Measurements from ENCODE around the gene NRDC. TPM values are rescaled to one million over a fixed set of nuclear protein-coding genes. Genes with fewer than 3 reads are reported as not detected.
A peak's percentile ranks its signal among the peaks of the same experiment; 100 is the strongest.

NRDC gene
- total and polyA plus RNA-seq, 9 of the 15 experiments (the other 6 are each of a cell fraction or from before 2014, with no cell fraction given), result 102 to 371 (median 201) TPM

DNA sequence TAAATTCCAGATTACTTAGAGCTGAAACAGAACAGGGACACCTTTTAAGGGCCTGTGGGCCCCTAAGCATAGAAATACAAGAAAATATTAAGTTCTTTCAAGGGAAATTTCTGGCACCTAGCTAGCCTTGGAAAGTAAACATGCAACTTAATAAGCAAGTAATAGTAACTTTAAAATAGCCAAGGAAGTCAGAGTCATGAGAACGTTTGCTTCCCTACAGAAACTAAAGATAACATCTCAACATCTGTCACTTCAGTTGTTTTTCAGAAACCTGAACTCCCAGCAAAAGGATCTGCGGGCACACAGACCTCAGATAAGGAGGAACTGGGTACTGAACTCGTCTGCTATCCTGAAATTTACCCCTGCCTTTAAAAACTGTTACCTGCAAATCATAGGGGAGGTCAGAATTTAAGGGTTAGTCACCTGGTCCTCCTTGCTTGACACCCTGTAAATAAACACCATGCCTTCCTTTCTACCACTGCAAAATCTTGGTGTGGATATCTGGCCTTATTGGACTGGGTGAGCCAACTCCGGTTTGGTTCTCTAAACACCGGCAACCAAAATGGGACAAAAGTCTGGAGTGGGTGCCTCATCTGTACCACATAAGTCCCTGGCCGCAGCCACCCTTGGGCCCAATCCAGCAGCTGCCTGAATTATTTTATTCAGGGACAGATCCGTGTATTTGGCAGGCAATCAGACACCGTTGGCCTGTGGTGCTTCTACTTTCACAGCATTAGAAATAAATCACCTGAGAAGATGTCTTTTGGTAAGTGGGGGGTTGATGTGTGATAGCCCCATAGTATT lies 27.9 kb downstream of the NRDC start (continued):
- no peak for TF ChIP-seq NR2C2 (CRISPR knock-in tag; IDR thresholded peaks at IDR 0.05)
- TF ChIP-seq NR2C2 (tag; IDR thresholded peaks at IDR 0.05), result no peak; the same call in 1 of the 2 replicates
- TF ChIP-seq KDM4B (IDR thresholded peaks at IDR 0.05; ENCODE audit: borderline replicate concordance in 2 of 2, low read depth in 1 of 2), result no peak
- TF ChIP-seq NONO (IDR thresholded peaks at IDR 0.05; ENCODE audit: low read depth in 2 of 2, low read length in 1 of 2), result 0 out of 4 replicates have a peak, but pooled peaks of 1 of the 2 experiments have one; percentile 22
- TF ChIP-seq BRD9 (IDR thresholded peaks at IDR 0.05; ENCODE audit: low read depth, partially characterized antibody), result no peak
- 0 out of 2 replicates have a peak, but pooled peaks have one; percentile 28 for TF ChIP-seq MYC (IDR thresholded peaks at IDR 0.05; ENCODE audit: low read depth, low read length)
- TF ChIP-seq MYC (CRISPR knock-in tag; IDR thresholded peaks at IDR 0.05; ENCODE audit: borderline replicate concordance, low read depth), result no peak
- no peak for TF ChIP-seq CBX5 (IDR thresholded peaks at IDR 0.05; ENCODE audit: borderline replicate concordance, low read depth)
- no peak for TF ChIP-seq SMC3 (conservative IDR thresholded peaks at IDR 0.05; ENCODE audit: insufficient read depth, low read depth, low read length)
- TF ChIP-seq ZNF764 (CRISPR knock-in tag; IDR thresholded peaks at IDR 0.05; ENCODE audit: low read depth), result no peak
- TF ChIP-seq PTRF (tag; IDR thresholded peaks at IDR 0.05), result no peak
- 0 out of 2 replicates have a peak, but pooled peaks have one; percentile 7 for TF ChIP-seq POLR2A (conservative IDR thresholded peaks at IDR 0.05)
- no peak for TF ChIP-seq ZNF354B (CRISPR knock-in tag; IDR thresholded peaks at IDR 0.05)
- TF ChIP-seq, protein P1, sequence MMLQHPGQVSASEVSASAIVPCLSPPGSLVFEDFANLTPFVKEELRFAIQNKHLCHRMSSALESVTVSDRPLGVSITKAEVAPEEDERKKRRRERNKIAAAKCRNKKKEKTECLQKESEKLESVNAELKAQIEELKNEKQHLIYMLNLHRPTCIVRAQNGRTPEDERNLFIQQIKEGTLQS (IDR thresholded peaks at IDR 0.05), result peak; percentile 24; the same call in 1 of the 2 replicates
- TF ChIP-seq, protein P1 (CRISPR knock-in tag; conservative IDR thresholded peaks at IDR 0.05), result no peak
- TF ChIP-seq, protein P2, sequence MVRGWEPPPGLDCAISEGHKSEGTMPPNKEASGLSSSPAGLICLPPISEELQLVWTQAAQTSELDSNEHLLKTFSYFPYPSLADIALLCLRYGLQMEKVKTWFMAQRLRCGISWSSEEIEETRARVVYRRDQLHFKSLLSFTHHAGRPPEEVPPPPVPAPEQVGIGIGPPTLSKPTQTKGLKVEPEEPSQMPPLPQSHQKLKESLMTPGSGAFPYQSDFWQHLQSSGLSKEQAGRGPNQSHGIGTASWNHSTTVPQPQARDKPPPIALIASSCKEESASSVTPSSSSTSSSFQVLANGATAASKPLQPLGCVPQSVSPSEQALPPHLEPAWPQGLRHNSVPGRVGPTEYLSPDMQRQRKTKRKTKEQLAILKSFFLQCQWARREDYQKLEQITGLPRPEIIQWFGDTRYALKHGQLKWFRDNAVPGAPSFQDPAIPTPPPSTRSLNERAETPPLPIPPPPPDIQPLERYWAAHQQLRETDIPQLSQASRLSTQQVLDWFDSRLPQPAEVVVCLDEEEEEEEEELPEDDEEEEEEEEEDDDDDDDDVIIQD (CRISPR knock-in tag; IDR thresholded peaks at IDR 0.05), result 0 out of 2 replicates have a peak, but pooled peaks have one; percentile 27
- TF ChIP-seq RBM39 (optimal IDR thresholded peaks at IDR 0.05; ENCODE audit: low read depth, low read length), result no peak
- TF ChIP-seq, protein P3, sequence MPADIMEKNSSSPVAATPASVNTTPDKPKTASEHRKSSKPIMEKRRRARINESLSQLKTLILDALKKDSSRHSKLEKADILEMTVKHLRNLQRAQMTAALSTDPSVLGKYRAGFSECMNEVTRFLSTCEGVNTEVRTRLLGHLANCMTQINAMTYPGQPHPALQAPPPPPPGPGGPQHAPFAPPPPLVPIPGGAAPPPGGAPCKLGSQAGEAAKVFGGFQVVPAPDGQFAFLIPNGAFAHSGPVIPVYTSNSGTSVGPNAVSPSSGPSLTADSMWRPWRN (IDR thresholded peaks at IDR 0.05; ENCODE audit: low read depth), result no peak; the same call in none of the 2 replicates
- no peak for TF ChIP-seq ILF3 (IDR thresholded peaks at IDR 0.05; ENCODE audit: borderline replicate concordance)
- TF ChIP-seq DMBX1 (CRISPR knock-in tag; IDR thresholded peaks at IDR 0.05; ENCODE audit: borderline replicate concordance), result 0 out of 2 replicates have a peak, but pooled peaks have one; percentile 49
- no peak for TF ChIP-seq RHOXF2B (CRISPR knock-in tag; conservative IDR thresholded peaks at IDR 0.05)
- TF ChIP-seq PRMT5 (CRISPR knock-in tag; IDR thresholded peaks at IDR 0.05), result no peak
- no peak for TF ChIP-seq OTX1 (CRISPR knock-in tag; IDR thresholded peaks at IDR 0.05)
- TF ChIP-seq, protein P4, sequence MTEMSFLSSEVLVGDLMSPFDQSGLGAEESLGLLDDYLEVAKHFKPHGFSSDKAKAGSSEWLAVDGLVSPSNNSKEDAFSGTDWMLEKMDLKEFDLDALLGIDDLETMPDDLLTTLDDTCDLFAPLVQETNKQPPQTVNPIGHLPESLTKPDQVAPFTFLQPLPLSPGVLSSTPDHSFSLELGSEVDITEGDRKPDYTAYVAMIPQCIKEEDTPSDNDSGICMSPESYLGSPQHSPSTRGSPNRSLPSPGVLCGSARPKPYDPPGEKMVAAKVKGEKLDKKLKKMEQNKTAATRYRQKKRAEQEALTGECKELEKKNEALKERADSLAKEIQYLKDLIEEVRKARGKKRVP (CRISPR knock-in tag; IDR thresholded peaks at IDR 0.05), result 0 out of 2 replicates have a peak, but pooled peaks have one; percentile 25
